Endodermal cell (in vitro differentiated cells): ENCODE measurements around the gene MMP28. TPM values are rescaled to one million over a fixed set of nuclear protein-coding genes. Genes with fewer than 3 reads are reported as not detected.

Experiments used
- DNase-seq: peaks from one replicate; pipeline ENCODE4 v3.0.0-alpha.2; 2017
- H3K27ac ChIP-seq: 2 replicates; pipeline ENCODE4 v1.5.1; 2013; ENCODE audit warnings: mild to moderate bottlenecking, low read depth, low read length, moderate library complexity
- H3K27me3 ChIP-seq: 2 replicates; pipeline ENCODE4 v1.6.1; 2013; ENCODE audit warnings: mild to moderate bottlenecking, low read length, moderate library complexity; ENCODE audit not compliant: insufficient read depth, control insufficient read depth, poor library complexity, severe bottlenecking
- H3K36me3 ChIP-seq: 2 replicates; pipeline ENCODE4 v1.7.0; 2013; ENCODE audit warnings: mild to moderate bottlenecking, low read length, moderate library complexity; ENCODE audit not compliant: control insufficient read depth, insufficient read depth
- H3K4me1 ChIP-seq: one replicate; pipeline ENCODE4 v1.7.0; 2013; ENCODE audit warnings: low read length; ENCODE audit not compliant: control insufficient read depth, insufficient read depth
- H3K4me3 ChIP-seq: 2 replicates; pipeline ENCODE4 v1.5.1; 2013; ENCODE audit warnings: mild to moderate bottlenecking, low read length, moderate library complexity
- H3K9ac ChIP-seq: 2 replicates; pipeline ENCODE4 v1.6.1; 2013; ENCODE audit warnings: mild to moderate bottlenecking, low read length, moderate library complexity; ENCODE audit not compliant: poor library complexity, severe bottlenecking; ENCODE audit errors: extremely low read depth
- H3K9me3 ChIP-seq: 2 replicates; pipeline ENCODE4 v1.6.1; 2013; ENCODE audit warnings: mild to moderate bottlenecking, low read length, moderate library complexity; ENCODE audit not compliant: control insufficient read depth
- H3K27ac Mint-ChIP-seq: 2 replicates; pipeline ENCODE4 v1.8.0; 2020; ENCODE audit warnings: mixed read lengths
- H3K27me3 Mint-ChIP-seq: 2 replicates; pipeline ENCODE4 v1.8.0; 2021; ENCODE audit warnings: mild to moderate bottlenecking, mixed read lengths; ENCODE audit not compliant: insufficient read depth
- H3K36me3 Mint-ChIP-seq: 2 replicates; pipeline ENCODE4 v1.8.0; 2020; ENCODE audit warnings: low read depth, mixed read lengths
- H3K4me1 Mint-ChIP-seq: 2 replicates; pipeline ENCODE4 v1.8.0; 2020; ENCODE audit warnings: mixed read lengths
- H3K4me3 Mint-ChIP-seq: 2 replicates; pipeline ENCODE4 v1.8.0; 2020; ENCODE audit warnings: mild to moderate bottlenecking, moderate library complexity, mixed read lengths
- H3K9me3 Mint-ChIP-seq: 2 replicates; pipeline ENCODE4 v1.8.0; 2020; ENCODE audit warnings: mild to moderate bottlenecking, mixed read lengths
- CTCF ChIP-seq: fragments of 200-600 bp; sonication (generic); conservative IDR thresholded peaks from 2 replicates; pipeline ENCODE4 v1.5.0; 2021; ENCODE audit warnings: antibody characterized with exemption, mild to moderate bottlenecking
- WGBS, 2 experiments: methylation state at CpG; one replicate each; pipeline versions ENCODE4 v1.1.5 to v1.1.7; 2013; ENCODE audit warnings: missing lambda C conversion rate in 2 of 2, mixed read lengths in 1 of 2; ENCODE audit not compliant: insufficient coverage in 1 of 2, insufficient read length in 1 of 2; 5-methylcytosine and 5-hydroxymethylcytosine counted together
- total RNA-seq, 2 donors: library from RNA; stranded (reverse); fragmentation: NEBNext Ultra II Directional in 1 of 2; extraction: Animal tissue kit (Norgen Biotek cat#: 25700) in 1 of 2; gene quantifications; 2 replicates in 1 of 2; 3 replicates in 1 of 2; pipeline ENCODE4 v1.2.1, GENCODE V29; 2021

The MMP28 gene
- total RNA-seq, 2 donors from 2014 or later: not detected

GRCh38 chr17:35748341-35748841 is 47.0 kb downstream of the MMP28 start:
- Histone ChIP-seq H3K4me1 (no peaks in the 10 kb centered on the region), H3K4me3 (no peak overlapping the region), H3K27ac (no peak overlapping the region), H3K27me3 (peaks cover 28% of the 10 kb centered on the region), H3K9ac (no peak overlapping the region), H3K9me3 (no peaks in the 10 kb centered on the region), H3K36me3 (no peaks in the 10 kb centered on the region)
- DNase-seq: no peak
- WGBS, 2 experiments: 89% methylated on average over 4 of the region's 4 CpGs; no CpG with 5 or more reads in 1 of the 2 experiments
- Mint-ChIP-seq H3K36me3 (no peaks in the 10 kb centered on the region), H3K4me1 (peaks cover 4% of the 10 kb centered on the region), H3K4me3 (no peak overlapping the region), H3K27me3 (peaks cover 47% of the 10 kb centered on the region), H3K9me3 (no peaks in the 10 kb centered on the region), H3K27ac (no peak overlapping the region)
- TF ChIP-seq CTCF: no peak

GRCh38 chr17:35747540-35748017 is 47.9 kb downstream of the MMP28 start:
- Histone ChIP-seq H3K4me1 (no peaks in the 10 kb centered on the region), H3K27ac (no peak overlapping the region), H3K27me3 (peaks cover 36% of the 10 kb centered on the region), H3K9ac (no peak overlapping the region), H3K4me3 (no peak overlapping the region), H3K36me3 (no peaks in the 10 kb centered on the region), H3K9me3 (no peaks in the 10 kb centered on the region)
- no peaks in the 10 kb centered on the region for H3K9me3 Mint-ChIP-seq
- no peaks in the 10 kb centered on the region for H3K36me3 Mint-ChIP-seq
- no peak overlapping the region for H3K4me3 Mint-ChIP-seq
- peak; percentile 91 for TF ChIP-seq CTCF
- 0 to 51% methylated on average over 3 to 12 of the region's 12 CpGs for whole genome bisulfite sequencing, 2 experiments
- H3K27ac Mint-ChIP-seq: no peak overlapping the region
- peak; percentile 96 for DNase-seq
- H3K4me1 Mint-ChIP-seq: peaks cover 4% of the 10 kb centered on the region
- H3K27me3 Mint-ChIP-seq: peaks cover 54% of the 10 kb centered on the region

GRCh38 chr17:35745749-35746320 is 49.6 kb downstream of the MMP28 start:
- H3K27me3 ChIP-seq: peaks cover 50% of the 10 kb centered on the region
- no peaks in the 10 kb centered on the region for H3K36me3 ChIP-seq
- Mint-ChIP-seq H3K27ac (no peak overlapping the region), H3K36me3 (no peaks in the 10 kb centered on the region), H3K9me3 (peaks cover 1% of the 10 kb centered on the region), H3K27me3 (peaks cover 64% of the 10 kb centered on the region), H3K4me3 (no peak overlapping the region), H3K4me1 (peaks cover 7% of the 10 kb centered on the region)
- no peak for TF ChIP-seq CTCF
- no peak for DNase-seq
- H3K4me3 ChIP-seq: no peak overlapping the region
- whole genome bisulfite sequencing, 2 experiments: 86 to 94% methylated on average over 7 to 15 of the region's 15 CpGs
- no peaks in the 10 kb centered on the region for H3K4me1 ChIP-seq
- no peak overlapping the region for H3K9ac ChIP-seq
- H3K27ac ChIP-seq: no peak overlapping the region
- H3K9me3 ChIP-seq: no peaks in the 10 kb centered on the region
